Motor neuron (in vitro differentiated cells): ENCODE results near the gene RHOT2. TPM values are rescaled to one million over a fixed set of nuclear protein-coding genes. Genes with fewer than 3 reads are reported as not detected.
A peak's percentile ranks its signal among the peaks of the same experiment; 100 is the strongest.

ENCODE experiments used
- ATAC-seq, 8 experiments: fragments of 200-7000 bp; cut with Tn5 transposase; replicated peaks in 6 of 8; 2 replicates each; pipeline ENCODE4 v1.8.0; 2021; ENCODE audit warnings: mild to moderate bottlenecking in 8 of 8, moderate library complexity in 8 of 8
- H3K27ac ChIP-seq, 2 donors: fragments of 250-450 bp; sonication (Bioruptor Pico); 2 replicates each; pipeline ENCODE4 v1.9.0; 2021; ENCODE audit warnings: antibody characterized with exemption in 2 of 2, mild to moderate bottlenecking in 2 of 2, moderate library complexity in 1 of 2
- H3K4me1 ChIP-seq, 2 donors: fragments of 250-450 bp; sonication (Bioruptor Pico); replicated peaks in 1 of 2; 2 replicates each; pipeline ENCODE4 v1.6.1; 2021; ENCODE audit warnings: antibody characterized with exemption in 2 of 2, mild to moderate bottlenecking in 2 of 2, moderate library complexity in 1 of 2
- H3K4me3 ChIP-seq, 5 donors: fragments of 250-450 bp; sonication (Bioruptor Pico); 2 replicates each; pipeline ENCODE4 v1.9.0; 2021; ENCODE audit warnings: antibody characterized with exemption in 5 of 5, mild to moderate bottlenecking in 5 of 5, moderate library complexity in 4 of 5
- WGBS, 10 experiments: fragments of 450-650 bp; shearing (Covaris generic); methylation state at CpG; one replicate each; pipeline ENCODE4 v1.0.0; 2022; 5-methylcytosine and 5-hydroxymethylcytosine counted together
- in situ Hi-C, 9 experiments: fragments of 400-800 bp; cut with MboI; loops; one replicate each; pipeline ENCODE4 v1.15.0; 2021; ENCODE audit warnings: low sequenced_read_pairs in 9 of 9, low pct_unique_long_range_greater_than_20kb in 2 of 9; ENCODE audit not compliant: unreplicated experiment in 9 of 9
- total RNA-seq, 8 experiments: library from RNA; unstranded; fragments of 300-600 nt; gene quantifications; 2 replicates each; pipeline versions ENCODE4 v1.2.3 to v1.2.4, GENCODE V29; 2022

The RHOT2 gene
- total RNA-seq, 8 experiments from 2014 or later = 30.6 to 119 (median 51.7) TPM

DNA sequence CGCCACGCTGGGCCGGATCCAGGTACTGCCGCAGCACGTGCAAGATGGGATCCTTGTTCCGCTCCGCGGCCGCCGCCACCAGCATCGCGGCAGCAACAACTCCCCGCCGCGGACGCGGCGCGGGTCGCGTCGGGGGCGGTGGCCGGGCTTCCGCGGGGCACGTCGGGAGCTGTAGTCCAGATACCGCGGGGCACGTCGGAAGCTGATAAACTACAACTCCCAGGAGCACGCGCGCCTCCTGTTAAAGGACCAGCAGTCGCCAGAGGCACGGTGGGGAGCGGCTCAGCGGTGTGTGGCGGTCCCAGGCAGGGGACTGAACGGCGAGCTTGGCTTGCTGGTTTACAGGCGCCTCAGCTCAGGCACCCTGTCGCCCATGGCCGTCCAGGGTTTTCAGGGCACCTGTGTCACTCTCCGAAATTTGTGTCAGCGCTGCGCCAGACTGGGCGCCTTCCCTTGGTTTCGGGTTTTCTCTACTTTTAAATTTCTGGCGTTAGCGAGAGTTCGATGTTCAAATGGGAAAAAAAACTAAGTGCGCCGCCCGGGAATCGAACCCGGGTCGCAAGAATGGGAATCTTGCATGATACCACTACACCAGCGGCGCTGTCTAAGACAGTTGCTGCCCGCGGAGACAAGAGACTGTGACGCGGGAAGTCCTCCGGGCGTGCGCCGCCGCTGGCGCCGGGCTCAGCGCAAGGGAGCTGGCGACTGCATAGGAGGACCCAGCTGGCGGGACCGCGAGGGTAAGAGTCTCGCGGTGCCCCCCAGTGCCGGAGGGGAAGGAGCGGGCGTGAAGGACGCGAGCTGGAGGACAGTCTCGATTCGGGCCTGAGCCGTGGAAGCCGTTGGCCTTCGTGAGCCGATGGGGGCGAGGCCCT lies 31.5 kb upstream of the RHOT2 start, which contains the start of gene METTL26:
Gene METTL26 (minus strand): TSS at position 100 of the 875 bp plus-strand sequence. CDS start 15 bp downstream, at position 85.
- ATAC-seq = peak; percentile 77 to 88 (median 84)
- peak within 1 kb of the TSS; percentile 95 to 97 for H3K27ac ChIP-seq

DNA sequence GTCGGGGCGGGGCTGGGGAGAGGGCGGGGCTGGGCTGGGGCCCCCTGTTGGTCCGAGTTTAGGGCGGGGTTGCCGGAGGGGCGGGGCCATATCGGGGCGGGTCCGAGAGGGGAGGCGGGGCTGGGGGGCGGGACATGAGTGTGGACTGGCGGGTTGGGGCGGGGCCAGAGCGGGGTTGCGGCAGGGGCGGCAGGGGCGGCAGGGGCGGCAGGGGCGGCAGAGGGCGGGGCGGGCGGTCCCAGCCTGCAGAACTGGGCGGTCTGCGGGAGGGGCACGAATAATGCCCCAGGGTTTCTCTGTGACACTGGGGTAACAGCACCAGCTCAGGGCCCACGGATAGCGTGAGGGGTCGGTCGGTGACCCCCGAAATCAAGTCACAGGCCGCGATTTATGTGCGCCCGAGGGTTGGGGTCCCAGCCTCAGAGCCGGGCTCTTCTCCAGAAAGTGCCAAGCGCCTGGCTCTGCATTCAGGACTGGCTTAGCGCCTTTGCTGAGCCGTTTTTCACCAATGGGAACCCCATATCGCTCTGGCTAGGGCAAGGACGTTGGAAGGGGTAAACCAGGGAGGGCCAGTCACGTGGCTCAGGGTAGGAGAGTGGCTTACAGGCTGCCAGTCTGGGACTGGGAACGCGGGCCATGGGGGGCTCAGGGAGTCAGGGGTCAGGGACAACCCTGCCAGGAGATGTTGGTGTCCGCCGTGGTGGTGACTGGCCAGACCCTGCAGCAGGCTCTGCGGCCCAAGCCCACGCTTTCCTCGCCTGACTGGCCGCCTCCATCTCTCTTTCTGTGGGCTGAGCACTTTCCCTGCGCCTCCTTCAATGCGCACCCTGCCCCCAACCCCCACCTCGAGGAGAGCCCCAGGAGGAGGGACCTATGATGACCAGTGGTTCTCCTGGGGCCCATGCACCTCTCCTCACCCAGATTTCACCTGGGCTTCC lies 30.6 kb upstream of the RHOT2 start:
- H3K4me1 ChIP-seq = peaks cover 23 to 24% of the 10 kb centered on the region in 2 donors
- ATAC-seq = peak in 6 of 8 experiments; percentile 0 to 15 (median 5)
- peak overlapping the region; percentile 95 to 97 for H3K27ac ChIP-seq
- in situ Hi-C loops = no loop called here
- WGBS, 10 experiments = 0 to 43% (median 10%) methylated on average over 2 to 9 of the region's 53 CpGs; no CpG with 5 or more reads in 7 of the 10 experiments
- H3K4me3 ChIP-seq = peak overlapping the region; percentile 60 to 92 (median 68)

More for the DNA sequence above, 31.5 kb upstream of the RHOT2 start, which contains the start of gene METTL26:
- Histone ChIP-seq H3K4me3 (peak within 1 kb of the TSS; percentile 60 to 92 (median 68)), H3K4me1 (peaks cover 23 to 24% of the 10 kb centered on the region in 2 donors)
- in situ Hi-C loops = no loop called here
- 0 to 1% (median 0%) methylated on average over 2 to 14 of the region's 91 CpGs; no CpG with 5 or more reads in 3 of the 10 experiments for WGBS, 10 experiments

DNA sequence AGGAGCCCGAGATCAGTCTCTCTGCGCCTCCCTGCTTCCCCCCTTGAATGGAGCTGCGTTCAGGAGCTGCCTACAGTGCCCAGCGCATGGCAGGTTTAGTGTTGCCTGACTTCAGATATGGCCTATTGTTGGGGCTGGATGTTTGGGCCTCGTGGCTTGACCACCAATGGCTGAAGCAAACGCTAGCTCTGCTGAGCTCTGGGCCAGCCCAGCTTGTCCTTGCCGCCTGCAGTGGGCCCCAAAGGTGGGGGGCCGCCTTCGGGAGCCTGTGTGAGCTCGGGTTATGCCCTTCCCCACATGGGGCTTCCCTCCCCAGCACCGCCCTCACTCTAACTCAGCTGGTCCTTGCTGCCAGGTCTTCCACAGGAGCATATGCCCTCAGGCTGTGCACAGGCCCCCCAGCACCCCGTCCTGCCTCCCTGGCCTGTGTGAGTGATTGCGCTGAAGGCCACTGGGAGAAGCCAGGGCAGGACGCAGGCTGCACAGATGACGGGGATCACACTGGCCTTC lies 29.8 kb upstream of the RHOT2 start:
- no peak overlapping the region for H3K4me3 ChIP-seq
- peak overlapping the region; percentile 72 to 84 for H3K27ac ChIP-seq
- in situ Hi-C loops = no loop called here
- ATAC-seq = no peak
- 70 to 73% (median 70%) methylated on average over 2 to 10 of the region's 15 CpGs; no CpG with 5 or more reads in 7 of the 10 experiments for WGBS, 10 experiments
- H3K4me1 ChIP-seq = peaks cover 28 to 30% of the 10 kb centered on the region in 2 donors

DNA sequence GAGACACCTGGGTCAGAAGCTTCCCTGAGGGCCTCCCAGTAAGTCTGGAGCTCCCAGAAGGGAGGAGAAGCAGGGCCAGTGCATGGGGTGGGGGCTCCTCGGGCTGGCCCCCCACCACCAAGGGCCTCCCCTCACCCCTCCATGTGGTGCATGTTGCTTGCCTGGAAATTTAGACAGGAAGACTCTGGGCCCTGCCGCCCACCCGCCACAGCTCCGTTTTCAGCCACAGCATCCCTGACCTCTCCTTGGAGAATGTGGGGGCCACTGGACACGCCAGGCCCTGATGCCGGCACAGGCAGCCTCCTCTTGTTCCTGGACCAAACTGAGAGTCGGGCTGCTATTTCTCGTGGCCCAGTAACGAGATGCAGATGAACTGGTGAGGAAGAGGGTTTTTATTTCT lies 29.1 kb upstream of the RHOT2 start:
- Histone ChIP-seq H3K4me3 (no peak overlapping the region), H3K4me1 (peaks cover 30 to 31% of the 10 kb centered on the region in 2 donors)
- in situ Hi-C loops = no loop called here

DNA sequence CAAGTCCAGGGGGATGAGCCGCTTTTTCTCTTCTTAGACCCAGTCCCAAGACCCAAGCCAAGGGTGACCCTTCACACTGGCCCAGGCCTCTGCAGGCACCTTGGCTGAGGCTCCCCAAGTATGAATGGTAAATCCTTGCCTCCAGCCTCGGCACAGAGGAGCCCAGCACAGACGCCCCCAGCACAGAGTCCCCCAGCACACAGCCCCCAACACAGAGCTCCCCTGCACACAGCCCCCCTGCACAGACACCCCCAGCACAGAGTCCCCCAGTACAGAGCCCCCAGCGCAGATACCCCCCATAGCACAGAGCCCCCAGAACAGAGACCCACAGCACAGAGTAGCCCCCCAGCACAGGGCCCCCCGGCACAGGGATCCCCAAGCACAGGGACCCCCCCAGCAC lies 27.3 kb upstream of the RHOT2 start:
- no CpG with 5 or more reads among the region's 5 CpGs for WGBS, 10 experiments
- no peak for ATAC-seq
- H3K4me3 ChIP-seq = peak overlapping the region in 2 of 5 donors; percentile 74 to 86
- peaks cover 25 to 26% of the 10 kb centered on the region in 2 donors for H3K4me1 ChIP-seq
- in situ Hi-C loops = no loop called here
- H3K27ac ChIP-seq = no peak overlapping the region

More for the DNA sequence above, 29.1 kb upstream of the RHOT2 start:
- no peak for ATAC-seq
- H3K27ac ChIP-seq = peak overlapping the region in 1 of 2 donors; percentile 6
- WGBS, 10 experiments = 28 to 87% (median 33%) methylated on average over 1 to 4 of the region's 9 CpGs; no CpG with 5 or more reads in 7 of the 10 experiments

DNA sequence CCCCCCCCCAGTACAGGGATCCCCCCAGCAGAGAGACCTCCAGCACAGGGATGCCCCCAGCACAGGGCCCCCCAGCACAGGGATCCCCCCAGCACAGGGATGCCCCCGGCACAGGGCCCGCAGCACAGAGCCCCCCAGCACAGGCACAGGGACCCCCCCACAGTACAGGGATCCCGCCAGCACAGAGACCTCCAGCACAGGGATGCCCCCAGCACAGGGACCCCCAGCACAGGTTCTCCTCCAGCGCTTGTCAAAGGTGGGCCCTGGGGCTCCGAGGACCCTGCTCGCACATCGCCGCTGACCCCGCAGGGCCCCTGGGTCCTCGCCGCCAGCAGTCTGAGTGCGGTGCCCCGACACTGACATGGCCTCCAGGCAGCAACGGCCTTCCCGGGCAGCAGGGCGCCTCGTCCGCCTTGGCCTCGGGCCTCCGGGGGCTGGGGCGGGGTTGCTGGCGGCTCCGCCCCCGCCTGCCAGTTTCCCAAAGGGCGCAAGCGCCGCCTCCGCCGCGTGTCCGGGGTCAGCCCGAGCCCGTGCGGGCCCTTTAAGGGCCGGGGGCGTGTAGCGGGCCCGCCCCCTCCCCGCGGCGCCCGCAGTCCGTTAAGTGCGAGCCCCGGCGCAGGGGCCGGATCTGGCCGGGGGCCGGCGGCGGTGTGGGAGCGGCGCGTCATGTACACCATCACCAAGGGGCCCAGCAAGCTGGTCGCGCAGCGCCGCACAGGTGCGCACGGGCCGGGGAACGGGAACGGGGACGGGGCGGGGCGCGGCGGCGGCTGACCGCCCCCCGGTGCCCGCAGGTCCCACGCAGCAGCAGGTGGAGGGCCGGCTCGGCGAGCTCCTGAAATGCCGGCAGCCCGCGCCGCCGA lies 26.4 kb upstream of the RHOT2 start, which contains the start of gene MCRIP2:
Gene MCRIP2 (plus strand): TSS at position 503 of the 863 bp plus-strand sequence. CDS start 164 bp downstream, at position 667.
- WGBS, 10 experiments = 0% methylated on average over 4 of the region's 81 CpGs; no CpG with 5 or more reads in 9 of the 10 experiments
- peak within 1 kb of the TSS; percentile 76 to 87 for H3K27ac ChIP-seq
- peak; percentile 57 to 75 (median 69) for ATAC-seq
- in situ Hi-C loops = no loop called here
- peak within 1 kb of the TSS; percentile 48 to 86 (median 61) for H3K4me3 ChIP-seq
- peaks cover 25 to 26% of the 10 kb centered on the region in 2 donors for H3K4me1 ChIP-seq

DNA sequence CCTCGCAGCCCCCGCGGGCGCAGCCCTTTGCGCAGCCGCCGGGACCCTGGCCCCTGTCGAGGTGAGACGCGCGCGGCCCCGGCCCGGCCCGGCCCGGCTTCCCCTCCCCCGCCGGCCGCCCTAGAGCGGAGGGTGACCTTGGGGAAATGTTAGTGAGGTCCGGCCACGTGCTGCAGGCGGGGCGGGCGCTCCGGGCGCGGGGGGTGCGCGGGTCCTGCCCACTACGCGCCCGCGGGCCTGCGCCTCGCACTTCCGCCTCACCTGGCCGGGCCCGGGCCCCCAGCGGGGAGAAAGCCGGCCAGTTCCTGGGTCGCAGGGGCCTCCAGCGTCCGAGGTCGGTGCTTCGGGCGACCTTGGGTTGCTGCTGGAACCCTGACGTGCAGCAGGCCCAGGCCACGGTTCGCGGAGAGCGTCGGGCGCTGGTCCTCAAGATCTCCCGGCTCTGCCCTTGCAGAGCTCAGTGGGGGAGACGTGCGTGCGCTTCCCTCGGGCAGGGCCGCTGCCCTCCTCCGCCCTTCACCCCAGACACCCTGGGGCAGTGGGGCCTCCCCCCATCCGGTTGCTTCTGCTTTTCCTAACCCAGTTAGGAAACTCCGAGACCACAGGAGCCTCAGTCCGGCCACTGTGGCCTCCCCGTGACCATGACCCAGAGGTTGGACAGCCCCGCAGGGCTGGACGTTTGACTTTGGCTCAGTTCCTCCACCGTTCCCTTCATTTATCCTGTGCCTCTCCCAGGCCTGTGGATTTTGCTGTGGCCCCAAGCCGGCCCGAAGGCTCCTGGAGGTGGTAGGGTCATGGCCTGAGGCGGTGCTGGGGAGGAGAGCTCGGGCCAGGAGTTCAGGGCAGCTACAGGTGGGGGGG lies 25.5 kb upstream of the RHOT2 start:
- Histone ChIP-seq H3K4me1 (peaks cover 22 to 23% of the 10 kb centered on the region in 2 donors), H3K4me3 (peak overlapping the region; percentile 48 to 86 (median 61)), H3K27ac (peak overlapping the region; percentile 76 to 87)
- in situ Hi-C loops = no loop called here
- peak; percentile 39 to 60 (median 46) for ATAC-seq
- WGBS, 10 experiments = 0 to 30% (median 18%) methylated on average over 2 to 6 of the region's 72 CpGs; no CpG with 5 or more reads in 7 of the 10 experiments

DNA sequence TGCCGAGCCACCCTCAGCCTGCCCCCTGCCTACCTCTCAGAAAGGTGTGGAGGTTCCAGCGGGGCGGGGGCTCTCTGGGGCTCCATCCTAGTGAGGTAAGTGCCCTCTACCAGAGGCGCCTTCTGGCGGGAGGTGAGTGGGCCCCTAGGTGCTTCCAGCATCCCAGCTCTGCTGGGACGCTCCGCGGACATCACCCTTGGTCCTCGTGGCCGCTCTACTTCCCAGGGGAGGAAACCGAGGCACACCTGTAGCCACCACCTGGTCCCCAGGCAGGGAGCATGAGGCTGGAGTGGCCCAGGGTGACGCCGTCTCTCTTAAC lies 24.9 kb upstream of the RHOT2 start:
- Histone ChIP-seq H3K27ac (no peak overlapping the region), H3K4me1 (peaks cover 18 to 19% of the 10 kb centered on the region in 2 donors), H3K4me3 (peak overlapping the region; percentile 48 to 86 (median 61))
- ATAC-seq = no peak
- 53 to 94% (median 90%) methylated on average over 2 to 4 of the region's 13 CpGs; no CpG with 5 or more reads in 7 of the 10 experiments for WGBS, 10 experiments
- in situ Hi-C loops = no loop called here

DNA sequence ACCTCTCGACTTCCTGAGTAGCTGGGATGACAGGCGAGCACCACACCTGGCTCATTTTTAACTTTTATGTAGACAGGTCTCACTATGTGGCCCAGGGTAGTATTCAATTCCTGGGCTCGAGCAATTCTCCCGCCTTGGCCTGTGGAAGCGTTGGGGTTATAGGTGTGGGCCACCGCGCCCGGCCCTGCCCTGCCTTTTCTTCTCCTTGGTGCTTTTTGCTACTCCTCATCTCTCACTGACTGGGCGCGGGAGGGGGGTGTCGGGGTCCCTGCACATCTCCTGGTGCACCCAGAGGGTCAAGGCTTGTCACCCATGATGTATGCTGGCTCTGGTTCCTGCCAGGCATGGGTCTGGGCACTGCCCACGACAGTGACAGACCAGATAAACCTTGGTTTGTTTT lies 23.4 kb upstream of the RHOT2 start:
- in situ Hi-C loops = no loop called here

DNA sequence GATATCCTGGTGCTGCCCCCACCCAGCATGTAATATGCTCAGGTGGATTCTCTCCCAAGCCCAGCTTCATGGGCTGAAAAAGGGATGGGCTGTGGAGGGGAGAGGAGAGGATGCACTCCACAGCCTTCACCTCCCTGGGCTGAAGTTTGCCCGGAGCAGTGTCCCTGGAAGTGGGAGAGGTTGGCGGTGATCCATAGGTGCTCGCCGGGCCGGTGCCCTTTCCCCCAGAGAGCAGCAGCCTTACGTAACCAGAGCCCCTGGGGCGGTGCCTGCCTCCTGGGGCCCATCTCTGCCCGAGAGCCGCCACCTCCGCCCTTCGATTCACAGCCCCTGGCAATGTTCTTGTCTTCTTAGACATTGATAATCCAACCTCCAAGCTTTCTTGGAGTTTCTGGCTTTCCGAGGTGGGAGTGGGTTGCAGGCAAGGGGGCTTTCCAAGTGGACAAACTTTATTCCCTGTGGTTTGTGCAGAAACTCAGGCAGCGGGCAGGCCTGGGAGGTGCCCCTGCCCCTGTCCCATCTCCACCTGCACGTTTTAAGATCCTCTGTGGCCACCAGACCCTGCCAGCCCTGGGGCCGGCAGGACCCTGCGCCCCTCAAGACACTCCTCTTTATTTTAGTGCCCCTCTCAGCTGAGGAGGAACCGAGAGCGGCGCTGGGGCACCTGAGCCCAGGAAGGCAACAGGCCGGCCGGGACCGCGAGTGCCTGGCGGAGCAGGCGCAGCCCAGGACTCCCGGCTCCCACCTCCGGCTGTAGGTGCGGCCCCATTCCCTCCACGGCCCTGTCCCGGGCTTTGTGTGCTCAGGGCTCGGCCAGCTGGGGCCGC lies 21.9 kb upstream of the RHOT2 start:
- in situ Hi-C loops = no loop called here
- WGBS, 10 experiments = 80 to 100% (median 84%) methylated on average over 1 to 8 of the region's 32 CpGs; no CpG with 5 or more reads in 6 of the 10 experiments

More for the DNA sequence above, 23.4 kb upstream of the RHOT2 start:
- no peak for ATAC-seq
- Histone ChIP-seq H3K4me1 (peaks cover 13 to 14% of the 10 kb centered on the region in 2 donors), H3K4me3 (no peak overlapping the region), H3K27ac (no peak overlapping the region)
- 0 to 100% (median 100%) methylated on average over 1 to 4 of the region's 12 CpGs; no CpG with 5 or more reads in 5 of the 10 experiments for WGBS, 10 experiments

More for the DNA sequence above, 21.9 kb upstream of the RHOT2 start:
- no peak for ATAC-seq
- Histone ChIP-seq H3K27ac (no peak overlapping the region), H3K4me3 (no peak overlapping the region), H3K4me1 (peaks cover 25 to 26% of the 10 kb centered on the region in 2 donors)
